BJ (cell line): ENCODE measurements around the gene RPS6KA2. TPM values are rescaled to one million over a fixed set of nuclear protein-coding genes. Genes with fewer than 3 reads are reported as not detected.

Experiments used
- CTCF ChIA-PET: fragments of 350-600 bp; formaldehyde crosslinking; extraction: SDS; loops from one replicate; lab custom pipeline; 2021; ENCODE audit warnings: antibody characterized with exemption, inconsistent platforms; lab: Yijun Ruan, JAX
- POLR2A ChIA-PET: fragments of 300-600 bp; sonication (Branson Sonifier 250); formaldehyde crosslinking; extraction: SDS; loops from one replicate; lab custom pipeline; 2021; ENCODE audit warnings: antibody characterized with exemption; lab: Charles Lee
- DNase-seq: peaks from one replicate; pipeline ENCODE4 v3.0.0-alpha.2; 2011; ENCODE audit warnings: low read depth
- H3K27me3 ChIP-seq: 2 replicates; pipeline ENCODE4 v1.6.0; 2011; ENCODE audit warnings: low read length; ENCODE audit not compliant: control insufficient read depth, insufficient read depth
- H3K36me3 ChIP-seq: 2 replicates; pipeline ENCODE4 v1.5.1; 2011; ENCODE audit warnings: low read length; ENCODE audit not compliant: control insufficient read depth, insufficient read depth
- H3K4me3 ChIP-seq: 2 replicates; pipeline ENCODE4 v1.5.1; 2011; ENCODE audit warnings: low read depth, mild to moderate bottlenecking, control low read depth, low read length
- CTCF ChIP-seq: IDR thresholded peaks from 2 replicates; pipeline ENCODE4 v1.5.1; 2011; ENCODE audit warnings: low read depth, mild to moderate bottlenecking, control low read depth, inconsistent platforms, low read length, moderate library complexity; ENCODE audit not compliant: insufficient read depth
- polyA plus RNA-seq: library from polyadenylated mRNA; depleted of rRNA; stranded (reverse); fragments of >200 nt; gene quantifications from 2 replicates; pipeline ENCODE4 v1.2.3, GENCODE V29; 2011

The RPS6KA2 gene
- polyA plus RNA-seq, 1 experiment = 80.8 TPM

DNA sequence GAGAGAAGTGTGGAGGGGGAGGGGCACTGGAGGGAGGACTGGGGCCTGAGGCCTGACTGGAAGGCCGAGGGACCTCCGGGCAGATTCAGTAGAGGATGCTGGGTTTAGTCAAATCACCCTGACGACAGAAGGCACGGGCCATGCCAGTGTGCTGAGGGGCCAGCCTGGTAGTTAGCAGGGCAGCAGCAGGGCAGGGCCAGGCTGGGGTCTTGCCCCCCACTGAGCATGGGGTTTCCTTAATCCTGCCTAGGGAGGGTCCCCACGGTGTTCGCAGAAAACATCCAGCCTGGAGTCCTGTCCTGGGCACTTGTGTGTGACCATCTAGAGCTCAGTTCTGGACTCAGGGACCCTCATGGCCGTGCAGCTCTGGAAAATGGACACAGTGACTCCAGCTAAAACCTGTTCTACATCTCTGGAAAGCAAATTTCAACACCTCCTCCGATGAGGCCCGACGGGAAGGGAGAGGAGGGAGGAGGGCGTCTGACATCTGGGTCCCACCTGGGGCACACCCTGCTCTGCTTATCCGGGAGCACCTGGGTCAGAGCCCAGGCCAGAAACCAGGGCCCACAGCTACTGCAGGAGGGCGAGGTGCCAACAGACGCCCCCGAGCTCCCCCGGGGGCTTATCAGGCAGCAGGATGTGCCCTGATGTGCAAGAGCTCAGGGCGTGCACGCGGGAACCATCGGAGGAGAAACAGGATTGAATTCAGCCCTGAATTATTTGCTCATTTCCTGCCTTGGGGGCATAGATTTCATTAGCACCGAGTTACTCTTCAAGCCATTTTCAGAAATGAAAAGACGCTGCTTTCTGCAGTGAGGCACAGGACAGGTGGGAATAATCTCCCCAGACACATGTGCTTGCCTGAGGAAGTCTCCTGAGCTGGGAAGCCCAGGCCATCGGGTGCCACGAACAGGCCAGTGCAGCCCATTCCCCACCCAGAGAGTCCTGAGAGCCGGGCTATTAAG is 166.3 kb downstream of the RPS6KA2 start:
- POLR2A ChIA-PET = no interaction called here
- Histone ChIP-seq H3K36me3 (peaks cover 5% of the 10 kb centered on the region), H3K4me3 (no peak overlapping the region), H3K27me3 (no peaks in the 10 kb centered on the region)
- no peak for TF ChIP-seq CTCF
- peak; percentile 7 for DNase-seq
- CTCF ChIA-PET = no interaction called here

DNA sequence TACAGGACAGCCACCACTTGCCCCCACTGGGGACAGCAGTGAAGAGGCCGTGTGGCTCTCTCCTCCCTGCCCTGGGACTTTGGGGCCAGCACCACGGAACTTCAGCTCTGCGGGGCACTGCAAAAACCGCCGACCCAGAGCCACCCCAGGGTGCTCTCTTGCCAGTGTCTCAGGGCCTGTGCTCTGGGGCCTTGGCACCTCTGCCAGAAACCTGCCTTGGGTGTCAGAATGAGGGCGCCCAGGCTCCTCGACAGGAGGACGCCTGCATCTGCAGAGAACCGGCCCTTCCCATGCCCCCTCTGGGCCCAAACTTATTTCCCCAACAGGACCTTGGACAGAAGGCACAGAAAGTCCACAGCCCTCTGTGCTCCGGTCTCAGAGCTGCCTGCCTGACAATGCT is 167.1 kb downstream of the RPS6KA2 start:
- ChIA-PET POLR2A (no interaction called here), CTCF (no interaction called here)
- DNase-seq = no peak
- TF ChIP-seq CTCF = no peak
- Histone ChIP-seq H3K27me3 (no peaks in the 10 kb centered on the region), H3K4me3 (no peak overlapping the region), H3K36me3 (peaks cover 5% of the 10 kb centered on the region)

GRCh38 chr6:166459272-166459671 is 167.8 kb downstream of the RPS6KA2 start:
- Histone ChIP-seq H3K36me3 (peaks cover 5% of the 10 kb centered on the region), H3K27me3 (no peaks in the 10 kb centered on the region), H3K4me3 (no peak overlapping the region)
- CTCF ChIA-PET = no interaction called here
- POLR2A ChIA-PET = no interaction called here
- DNase-seq = no peak
- TF ChIP-seq CTCF = no peak

DNA sequence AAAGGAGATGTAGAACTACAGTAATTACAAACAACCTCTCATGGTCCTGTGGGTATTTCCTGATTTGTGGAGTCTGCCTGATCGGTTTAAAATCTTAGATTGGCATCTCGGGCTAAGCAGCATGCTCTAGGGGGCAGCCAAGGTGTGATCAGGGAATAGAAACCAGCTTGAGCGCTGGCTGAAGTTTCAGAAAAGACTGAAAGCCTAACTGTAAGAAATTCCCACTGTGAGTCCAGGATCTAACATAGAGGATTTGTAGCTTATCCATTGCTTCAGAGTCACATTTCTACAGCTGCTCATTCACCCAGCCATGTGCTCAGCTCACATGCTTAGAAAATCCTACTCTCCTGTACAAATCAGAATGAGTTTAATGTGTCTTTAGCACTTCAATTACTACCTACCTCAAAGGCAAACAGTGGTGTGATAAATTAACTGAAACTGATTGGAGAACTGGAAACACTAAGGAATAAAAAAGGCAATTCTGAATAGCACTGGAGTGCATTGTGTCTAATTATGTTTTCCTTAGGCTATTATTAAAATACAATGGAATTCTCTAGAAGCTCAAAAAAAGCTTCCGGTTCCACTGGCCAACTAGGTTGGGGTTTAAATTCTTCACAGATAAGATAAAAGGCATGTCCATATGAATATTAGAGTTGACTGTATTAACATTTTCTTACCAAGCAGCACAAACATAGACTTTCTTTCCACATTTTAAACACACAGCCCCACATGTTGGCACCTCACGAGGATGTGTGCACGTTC is 170.5 kb downstream of the RPS6KA2 start:
- no peak for DNase-seq
- Histone ChIP-seq H3K27me3 (no peaks in the 10 kb centered on the region), H3K36me3 (peaks cover 1% of the 10 kb centered on the region; the same call in 1 of the 2 replicates), H3K4me3 (no peak overlapping the region)
- ChIA-PET CTCF (interaction anchor here (1.2 to 4.5 kb wide), 3 partner anchors 9 to 24 kb away, joined by 3 to 21 read pairs (median 3); no protein-coding TSS in a partner anchor), POLR2A (no interaction called here)
- peak; percentile 23; the same call in 1 of the 2 replicates for TF ChIP-seq CTCF
